Adrenal gland (tissue), 12 donors: ENCODE data around the gene PCSK6. TPM values are rescaled to one million over a fixed set of nuclear protein-coding genes. Genes with fewer than 3 reads are reported as not detected.

ENCODE experiments used
- DNase-seq, 7 donors: peaks; one replicate each; pipeline ENCODE4 v3.0.0-alpha.2; 2019 to 2020
- H3K27ac ChIP-seq, 5 donors: fragments of 200-600 bp; sonication (generic) in 4 of 5; 1 replicate in 3 of 5; 2 replicates in 2 of 5; pipeline versions ENCODE4 v1.5.1 to v1.8.0; 2016 to 2020; ENCODE audit warnings: mild to moderate bottlenecking in 1 of 5
- H3K27me3 ChIP-seq: fragments of 200-600 bp; 2 replicates; pipeline ENCODE4 v1.8.0; 2021
- H3K36me3 ChIP-seq, 2 donors: fragments of 200-600 bp; replicated peaks in 1 of 2; 1 replicate in 1 of 2; 2 replicates in 1 of 2; pipeline versions ENCODE4 v1.5.1 to v1.8.0; 2018 to 2022
- H3K4me1 ChIP-seq, 2 donors: fragments of 200-600 bp; replicated peaks in 1 of 2; 1 replicate in 1 of 2; 2 replicates in 1 of 2; pipeline versions ENCODE4 v1.5.1 to v1.8.0; 2018 to 2021
- H3K4me3 ChIP-seq, 4 donors: fragments of 200-600 bp; sonication (generic) in 3 of 4; one replicate each; pipeline ENCODE4 v1.5.1; 2016 to 2018
- H3K9me3 ChIP-seq, 3 donors: fragments of 200-600 bp; sonication (generic) in 1 of 3; replicated peaks in 1 of 3; 1 replicate in 2 of 3; 2 replicates in 1 of 3; pipeline versions ENCODE4 v1.5.1 to v1.8.0; 2016 to 2021
- POLR2A ChIP-seq, 2 donors: fragments of 450-650 bp; IDR thresholded peaks; one replicate each; pipeline ENCODE4 v1.6.1; 2017; ENCODE audit warnings: antibody characterized with exemption in 2 of 2, mild to moderate bottlenecking in 2 of 2, moderate library complexity in 1 of 2
- WGBS, 4 donors: extraction: QIAGEN DNeasy Blood & Tissue Kit in 2 of 4; methylation state at CpG; one replicate each; pipeline versions ENCODE4 v1.1.5 to v1.1.7; 2013 to 2017; 5-methylcytosine and 5-hydroxymethylcytosine counted together
- intact Hi-C, 2 donors: fragments of 100-400 bp; cut with DNase I; formaldehyde crosslinking; loops; one replicate each; pipeline versions ENCODE4 v1.14.1 to v1.15.0; 2022 to 2023
- polyA plus RNA-seq, 3 donors: library from polyadenylated mRNA; stranded (reverse); fragments of 200-250 nt in 2 of 3; fragments of 350-450 nt in 1 of 3; fragmentation: Illumina TruSeq in 1 of 3; extraction: RNeasy Lipid Tissue Mini Kit (QIAGEN cat#74804) in 1 of 3; gene quantifications; one replicate each; pipeline ENCODE4 v1.2.3, GENCODE V29; 2013 to 2014
- total RNA-seq, 9 donors: library from RNA; depleted of rRNA in 4 of 9; stranded (reverse); fragments of >200 nt in 4 of 9; fragments of 120-200 nt in 1 of 9; fragmentation: NEBNext Ultra II Directional in 1 of 9; extraction: Animal tissue kit (Norgen Biotek cat#: 25700) in 1 of 9; gene quantifications; one replicate each; pipeline versions ENCODE4 v1.1.0 to v1.2.4, GENCODE V29; 2013 to 2023
- TF ChIP-seq, protein P1 (sequence below), 6 experiments: fragments of 450-650 bp in 4 of 6; fragments of 200-600 bp in 2 of 6; sonication (generic) in 1 of 6; IDR thresholded peaks; 1 replicate in 5 of 6; 2 replicates in 1 of 6; pipeline versions ENCODE4 v1.5.1 to v1.8.0; 2016 to 2021; ENCODE audit warnings: antibody characterized with exemption in 6 of 6, mild to moderate bottlenecking in 2 of 6, moderate library complexity in 1 of 6
- donor health status: healthy with polysubstance abuse.
- donor health status: Bipolar disorder and iron deficiency.
- donor health status: DM: yes; HTN: yes; CAD: no.
- donor health status: DM: no; HTN: no; CAD: no.
- donor health status: DM: no; HTN: no; CAD: no.
- donor health status: DM: yes; HTN: yes; CAD: no.

Gene PCSK6
- total and polyA plus RNA-seq, 12 donors = 0.88 to 53.0 (median 5.6) TPM

DNA sequence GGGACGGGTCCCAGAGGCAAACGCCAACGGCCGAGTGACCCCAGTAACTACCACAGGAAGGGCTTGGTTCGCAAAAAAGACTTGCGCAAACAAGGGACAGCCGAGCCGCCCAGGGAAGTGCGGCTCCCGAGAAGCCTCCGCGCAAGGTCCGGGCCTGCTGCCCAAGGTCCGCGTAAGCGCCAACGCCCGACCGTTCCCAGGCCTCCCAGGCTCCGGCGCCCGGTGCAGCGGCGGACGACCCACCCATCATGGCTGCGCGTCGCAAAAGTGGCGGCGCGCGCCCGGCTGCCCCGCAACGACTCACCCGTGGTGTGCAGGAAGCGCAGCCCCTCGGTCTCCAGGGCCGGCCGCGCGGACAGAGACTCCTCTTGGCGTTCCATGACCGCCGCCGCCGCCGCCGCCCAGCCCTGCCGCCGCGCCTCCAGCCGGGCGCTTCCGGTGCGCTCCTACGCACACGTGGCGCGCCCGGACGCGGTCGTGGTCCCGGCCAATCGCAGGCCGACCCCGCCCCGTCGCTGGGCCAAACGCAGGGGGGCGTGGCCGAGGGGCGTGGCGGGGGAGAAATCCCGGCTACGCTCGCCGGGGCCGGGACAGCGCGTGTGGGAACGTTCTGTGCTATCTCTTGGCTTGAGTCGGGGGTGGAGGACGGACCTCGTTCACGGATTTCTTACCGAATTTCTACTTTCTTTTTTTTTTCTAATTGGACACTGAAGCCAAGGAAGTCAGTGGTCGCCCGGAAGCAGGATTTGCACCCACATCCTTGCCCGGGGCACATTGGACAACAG is 212.3 kb downstream of the PCSK6 start, which contains the start of gene SELENOS:
Gene SELENOS, minus strand, starts transcription at position 448 of the 785 bp plus-strand sequence. Its CDS starts 68 bp downstream, at position 380.
- intact Hi-C loops = no loop called here
- peak; percentile 87 to 96 (median 93) for DNase-seq
- Histone ChIP-seq H3K27ac (peak within 1 kb of the TSS; percentile 87 to 96 (median 90)), H3K4me3 (peak within 1 kb of the TSS; percentile 4 to 85 (median 66)), H3K4me1 (peaks cover 9 to 16% of the 10 kb centered on the region in 2 donors), H3K27me3 (no peaks in the 10 kb centered on the region), H3K9me3 (no peaks in the 10 kb centered on the region), H3K36me3 (peaks cover 0 to 56% of the 10 kb centered on the region in 2 donors)
- WGBS, 4 donors = 0% methylated on average over 14 to 91 of the region's 91 CpGs
- TF ChIP-seq, protein P1, sequence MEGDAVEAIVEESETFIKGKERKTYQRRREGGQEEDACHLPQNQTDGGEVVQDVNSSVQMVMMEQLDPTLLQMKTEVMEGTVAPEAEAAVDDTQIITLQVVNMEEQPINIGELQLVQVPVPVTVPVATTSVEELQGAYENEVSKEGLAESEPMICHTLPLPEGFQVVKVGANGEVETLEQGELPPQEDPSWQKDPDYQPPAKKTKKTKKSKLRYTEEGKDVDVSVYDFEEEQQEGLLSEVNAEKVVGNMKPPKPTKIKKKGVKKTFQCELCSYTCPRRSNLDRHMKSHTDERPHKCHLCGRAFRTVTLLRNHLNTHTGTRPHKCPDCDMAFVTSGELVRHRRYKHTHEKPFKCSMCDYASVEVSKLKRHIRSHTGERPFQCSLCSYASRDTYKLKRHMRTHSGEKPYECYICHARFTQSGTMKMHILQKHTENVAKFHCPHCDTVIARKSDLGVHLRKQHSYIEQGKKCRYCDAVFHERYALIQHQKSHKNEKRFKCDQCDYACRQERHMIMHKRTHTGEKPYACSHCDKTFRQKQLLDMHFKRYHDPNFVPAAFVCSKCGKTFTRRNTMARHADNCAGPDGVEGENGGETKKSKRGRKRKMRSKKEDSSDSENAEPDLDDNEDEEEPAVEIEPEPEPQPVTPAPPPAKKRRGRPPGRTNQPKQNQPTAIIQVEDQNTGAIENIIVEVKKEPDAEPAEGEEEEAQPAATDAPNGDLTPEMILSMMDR (IDR thresholded peaks at IDR 0.05) = no peak
- TF ChIP-seq POLR2A (IDR thresholded peaks at IDR 0.05) = peak; percentile 91 to 95

DNA sequence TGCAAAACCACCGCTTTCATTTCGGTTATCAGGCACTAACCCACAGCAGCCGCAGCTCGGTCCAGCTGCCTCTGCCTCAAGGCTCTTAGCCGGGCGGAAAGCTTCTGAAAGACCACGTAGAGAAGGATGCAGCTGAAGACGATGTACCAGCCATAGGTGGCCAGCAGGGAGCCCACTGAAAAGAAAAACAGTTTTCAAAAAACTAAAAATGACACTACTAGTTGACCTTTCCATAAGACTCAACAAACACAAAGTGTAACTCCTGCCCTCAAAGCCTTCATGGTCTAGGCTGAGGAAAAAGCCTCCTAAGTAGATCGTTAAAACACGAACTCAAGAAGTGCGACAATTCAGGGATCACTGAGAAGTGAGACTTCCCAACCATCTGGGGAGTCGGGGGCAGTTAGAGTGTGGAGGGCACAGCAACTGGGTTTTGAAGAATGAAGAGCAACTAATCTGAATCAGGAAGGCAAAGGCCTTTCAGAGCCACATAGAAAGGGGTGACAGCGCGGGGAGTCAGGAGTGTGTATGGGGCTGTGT is 212.9 kb downstream of the PCSK6 start:
- 6 to 10% (median 9%) methylated on average over 14 of the region's 14 CpGs for WGBS, 4 donors
- intact Hi-C loops = no loop called here
- H3K36me3 ChIP-seq = peaks cover 0 to 58% of the 10 kb centered on the region in 2 donors
- no peaks in the 10 kb centered on the region for H3K27me3 ChIP-seq
- peaks cover 9 to 16% of the 10 kb centered on the region in 2 donors for H3K4me1 ChIP-seq
- H3K4me3 ChIP-seq = peak overlapping the region; percentile 4 to 85 (median 66)
- no peak for TF ChIP-seq POLR2A (IDR thresholded peaks at IDR 0.05)
- TF ChIP-seq, protein P1 (IDR thresholded peaks at IDR 0.05) = peak in 5 of 6 experiments; percentile 7 to 47 (median 32)
- peak overlapping the region; percentile 87 to 96 (median 90) for H3K27ac ChIP-seq
- peak in 2 of 7 donors; percentile 40 to 57 for DNase-seq
- H3K9me3 ChIP-seq = no peaks in the 10 kb centered on the region

DNA sequence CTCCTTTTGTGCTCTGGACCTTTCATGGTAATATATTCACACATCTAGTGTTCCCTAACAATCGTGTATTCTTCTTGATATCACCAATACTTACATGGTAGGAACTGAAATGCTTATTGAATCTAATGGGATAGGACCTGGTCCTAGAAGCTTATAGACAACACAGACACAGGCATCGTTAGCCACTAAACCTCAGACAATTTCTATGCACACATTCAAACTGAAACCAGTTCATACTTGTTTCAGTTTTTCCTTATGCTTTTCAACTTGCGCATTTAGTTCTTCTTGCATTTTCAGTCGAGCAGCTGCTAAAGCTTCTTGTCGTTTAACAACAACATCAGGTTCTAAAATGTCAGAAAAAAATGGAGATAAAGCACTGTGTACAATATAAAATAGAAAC is 214.5 kb downstream of the PCSK6 start:
- Histone ChIP-seq H3K9me3 (no peaks in the 10 kb centered on the region), H3K27me3 (no peaks in the 10 kb centered on the region), H3K36me3 (peaks cover 0 to 58% of the 10 kb centered on the region in 2 donors), H3K27ac (no peak overlapping the region), H3K4me1 (peaks cover 9 to 16% of the 10 kb centered on the region in 2 donors), H3K4me3 (no peak overlapping the region)
- intact Hi-C loops = no loop called here
- TF ChIP-seq, protein P1 (IDR thresholded peaks at IDR 0.05) = no peak
- no peak for TF ChIP-seq POLR2A (IDR thresholded peaks at IDR 0.05)
- 83 to 88% (median 86%) methylated on average over 5 of the region's 5 CpGs for WGBS, 4 donors
- no peak for DNase-seq

DNA sequence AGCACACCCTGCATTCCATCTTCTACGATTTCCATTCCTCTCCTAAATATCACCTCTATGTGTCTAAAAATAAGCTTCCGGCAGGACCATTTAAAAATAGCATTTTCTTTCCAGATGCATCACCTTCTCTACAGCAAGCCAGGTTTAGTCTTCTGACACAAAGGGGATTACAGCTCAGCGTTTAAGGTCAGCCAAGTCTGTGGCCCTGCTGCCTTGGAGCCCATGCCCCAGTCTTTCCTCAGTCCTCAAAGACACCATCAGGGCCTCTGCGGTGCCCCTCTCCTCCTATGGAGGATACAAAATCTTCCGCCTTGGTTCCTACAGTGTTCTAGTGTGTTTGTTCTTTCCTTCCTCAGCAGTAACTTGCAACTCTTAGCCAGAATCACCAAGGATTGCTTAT is 216.0 kb downstream of the PCSK6 start:
- intact Hi-C loops = no loop called here
- 73 to 91% (median 75%) methylated on average over 5 of the region's 5 CpGs for WGBS, 4 donors
- Histone ChIP-seq H3K9me3 (no peaks in the 10 kb centered on the region), H3K36me3 (peaks cover 0 to 59% of the 10 kb centered on the region in 2 donors), H3K4me3 (no peak overlapping the region), H3K4me1 (peaks cover 9 to 16% of the 10 kb centered on the region in 2 donors), H3K27me3 (no peaks in the 10 kb centered on the region), H3K27ac (no peak overlapping the region)
- peak in 1 of 7 donors; percentile 33 for DNase-seq
- TF ChIP-seq, protein P1 (IDR thresholded peaks at IDR 0.05) = no peak
- TF ChIP-seq POLR2A (IDR thresholded peaks at IDR 0.05) = no peak
